K562 (cell line): ENCODE measurements around the gene CACNB2.

Experiments
- CTCF ChIP-seq, 3 experiments: IDR thresholded peaks in 2 of 3; conservative IDR thresholded peaks in 1 of 3; 2 replicates each; pipeline ENCODE4 v1.5.1; 2011 to 2012; ENCODE audit warnings: low read length in 3 of 3, mild to moderate bottlenecking in 3 of 3, control low read depth in 2 of 3, improper control_type of control experiment in 1 of 3, inconsistent platforms in 1 of 3, low read depth in 1 of 3, mixed read lengths in 1 of 3, moderate library complexity in 1 of 3; ENCODE audit not compliant: insufficient read depth in 2 of 3
- ELK1 ChIP-seq: sonication (generic); formaldehyde crosslinking; IDR thresholded peaks from 2 replicates; pipeline ENCODE4 v1.8.1; 2022; ENCODE audit warnings: missing genetic modification reagents
- FOSL1 ChIP-seq: fragments of 200-800 bp; sonication (Bioruptor generic); conservative IDR thresholded peaks from 2 replicates; pipeline ENCODE4 v1.6.1; 2016; ENCODE audit warnings: missing genetic modification characterization, missing compliant biosample characterization
- HES1 ChIP-seq: fragments of 450-650 bp; IDR thresholded peaks from 2 replicates; pipeline ENCODE4 v1.6.1; 2016; ENCODE audit warnings: low read depth, mild to moderate bottlenecking, moderate library complexity
- MLLT1 ChIP-seq, 2 experiments: fragments of 450-650 bp; IDR thresholded peaks; 2 replicates each; pipeline ENCODE4 v1.6.1; 2016
- NFXL1 ChIP-seq: fragments of 450-650 bp; formaldehyde crosslinking; IDR thresholded peaks from 2 replicates; pipeline ENCODE4 v1.4.0; 2021; ENCODE audit warnings: mild to moderate bottlenecking
- RAD21 ChIP-seq, 2 experiments: fragments of 250-450 bp in 1 of 2; fragments of 450-650 bp in 1 of 2; sonication (Bioruptor Pico) in 1 of 2; formaldehyde crosslinking in 1 of 2; IDR thresholded peaks in 1 of 2; conservative IDR thresholded peaks in 1 of 2; 2 replicates each; pipeline versions ENCODE4 v1.4.0 to v1.8.0; 2020 to 2022; ENCODE audit warnings: mild to moderate bottlenecking in 2 of 2, moderate library complexity in 1 of 2
- SRF ChIP-seq, 2 experiments: fragments of 250-450, 450-650 bp in 1 of 2; sonication (Bioruptor Pico) in 1 of 2; sonication (generic) in 1 of 2; formaldehyde crosslinking; IDR thresholded peaks; 2 replicates each; pipeline versions ENCODE4 v1.5.0 to v1.5.1; 2020 to 2022; ENCODE audit warnings: mild to moderate bottlenecking in 1 of 2, missing genetic modification reagents in 1 of 2
- TAF1 ChIP-seq: IDR thresholded peaks from 2 replicates; pipeline ENCODE4 v1.6.1; 2011; ENCODE audit warnings: mild to moderate bottlenecking, low read length, moderate library complexity; ENCODE audit not compliant: insufficient read depth, control insufficient read depth, severe bottlenecking; ENCODE audit errors: extremely low read depth
- TEAD4 ChIP-seq, 2 experiments: sonication (generic) in 1 of 2; formaldehyde crosslinking in 1 of 2; IDR thresholded peaks; 2 replicates each; pipeline versions ENCODE4 v1.6.1 to v1.8.0; 2012 to 2022; ENCODE audit warnings: borderline replicate concordance in 1 of 2, inconsistent platforms in 1 of 2, low read length in 1 of 2, mild to moderate bottlenecking in 1 of 2, missing genetic modification reagents in 1 of 2
- ZBTB26 ChIP-seq: fragments of 450-650 bp; formaldehyde crosslinking; IDR thresholded peaks from 2 replicates; pipeline ENCODE4 v1.4.0; 2022; ENCODE audit warnings: missing genetic modification characterization
- ZNF124 ChIP-seq: sonication (generic); formaldehyde crosslinking; IDR thresholded peaks from 2 replicates; pipeline ENCODE4 v1.8.1; 2022; ENCODE audit warnings: missing genetic modification reagents
- ZNF274 ChIP-seq: IDR thresholded peaks from 2 replicates; pipeline ENCODE4 v1.6.1; 2011; ENCODE audit warnings: low read depth, mild to moderate bottlenecking, low read length, moderate library complexity, borderline replicate concordance

GRCh38 chr10:18527687-18528086 is 387.5 kb downstream of the CACNB2 start:
- TF ChIP-seq CTCF (IDR thresholded peaks at IDR 0.05 in 2 of 3, conservative IDR thresholded peaks at IDR 0.05 in 1 of 3; ENCODE audit: insufficient read depth in 2 of 3, low read depth in 1 of 3, low read length in 3 of 3) (no peak), TAF1 (no peak), TEAD4 (IDR thresholded peaks at IDR 0.05; ENCODE audit: low read length) (no peak), TEAD4 (CRISPR knock-in tag; IDR thresholded peaks at IDR 0.05; ENCODE audit: borderline replicate concordance) (no peak), HES1 (no peak), ELK1 (no peak), FOSL1 (tag) (no peak), SRF (CRISPR knock-in tag; IDR thresholded peaks at IDR 0.05) (no peak), ZNF124 (CRISPR knock-in tag) (no peak), RAD21 (CRISPR knock-in tag; conservative IDR thresholded peaks at IDR 0.05 in 1 of 2, IDR thresholded peaks at IDR 0.05 in 1 of 2) (no peak), NFXL1 (CRISPR knock-in tag) (no peak), ZBTB26 (CRISPR knock-in tag) (no peak), ZNF274 (no peak), MLLT1 (IDR thresholded peaks at IDR 0.05) (no peak)
